Stimulated activated naive CD8-positive, alpha-beta T cell treated with anti-CD3 and anti-CD28 coated beads, Interleukin-15, amount 100 ng/mL, for 72 hours (primary cell): ENCODE measurements around the gene AQP12A.
A peak's percentile ranks its signal among the peaks of the same experiment; 100 is the strongest.

ENCODE experiments used
- ATAC-seq: fragments of 150-1000 bp; cut with Tn5 transposase; 2 replicates; pipeline ENCODE4 v1.10.0; 2021; ENCODE audit warnings: mild to moderate bottlenecking, moderate library complexity
- DNase-seq, 2 donors: peaks; one replicate each; pipeline ENCODE4 v3.0.0; 2021 to 2022
- H3K27ac Mint-ChIP-seq, 2 donors: one replicate each; pipeline ENCODE4 v1.8.0; 2022; ENCODE audit warnings: mild to moderate bottlenecking in 2 of 2, mixed read lengths in 2 of 2, moderate library complexity in 2 of 2
- H3K27me3 Mint-ChIP-seq: one replicate; pipeline ENCODE4 v1.8.0; 2022; ENCODE audit warnings: mixed read lengths
- H3K4me1 Mint-ChIP-seq: one replicate; pipeline ENCODE4 v1.8.0; 2022; ENCODE audit warnings: mild to moderate bottlenecking, mixed read lengths
- H3K4me3 Mint-ChIP-seq, 2 donors: one replicate each; pipeline ENCODE4 v1.8.0; 2022; ENCODE audit warnings: mild to moderate bottlenecking in 2 of 2, mixed read lengths in 2 of 2, moderate library complexity in 1 of 2
- H3K9me3 Mint-ChIP-seq, 2 donors: one replicate each; pipeline ENCODE4 v1.8.0; 2022; ENCODE audit warnings: mixed read lengths in 2 of 2

The AQP12A gene

GRCh38 chr2:240730501-240731177 is 39.0 kb downstream of the AQP12A start:
- ATAC-seq: no peak
- Mint-ChIP-seq H3K4me1 (no peaks in the 10 kb centered on the region), H3K27ac (no peak overlapping the region), H3K4me3 (no peak overlapping the region), H3K27me3 (no peaks in the 10 kb centered on the region), H3K9me3 (no peaks in the 10 kb centered on the region)
- no peak for DNase-seq

- H3K27me3 Mint-ChIP-seq: no peaks in the 10 kb centered on the region
- H3K4me1 Mint-ChIP-seq: no peaks in the 10 kb centered on the region
- H3K4me3 Mint-ChIP-seq: no peak overlapping the region
- DNase-seq (no peak), ATAC-seq (no peak)
- no peaks in the 10 kb centered on the region for H3K9me3 Mint-ChIP-seq
- no peak overlapping the region for H3K27ac Mint-ChIP-seq
Measured at GRCh38 chr2:240731178-240731545, 39.5 kb downstream of the AQP12A start.

GRCh38 chr2:240732184-240732583 is 40.5 kb downstream of the AQP12A start:
- H3K27ac Mint-ChIP-seq: peak overlapping the region in 1 of 2 donors; percentile 57
- no peak overlapping the region for H3K4me3 Mint-ChIP-seq
- H3K27me3 Mint-ChIP-seq: no peaks in the 10 kb centered on the region
- H3K4me1 Mint-ChIP-seq: no peaks in the 10 kb centered on the region
- ATAC-seq (no peak), DNase-seq (no peak)
- H3K9me3 Mint-ChIP-seq: no peaks in the 10 kb centered on the region

- Mint-ChIP-seq H3K4me1 (no peaks in the 10 kb centered on the region), H3K27ac (no peak overlapping the region), H3K9me3 (no peaks in the 10 kb centered on the region), H3K4me3 (no peak overlapping the region), H3K27me3 (no peaks in the 10 kb centered on the region)
- DNase-seq (no peak), ATAC-seq (no peak)
Measured at GRCh38 chr2:240732911-240733622, 41.4 kb downstream of the AQP12A start.

- Mint-ChIP-seq H3K27ac (peak overlapping the region in 1 of 2 donors; percentile 39), H3K4me3 (no peak overlapping the region)
- ATAC-seq: no peak
Measured at GRCh38 chr2:240733803-240734495, 42.3 kb downstream of the AQP12A start.

GRCh38 chr2:240734756-240735155 is 43.1 kb downstream of the AQP12A start:
- Mint-ChIP-seq H3K4me3 (no peak overlapping the region), H3K4me1 (peaks cover 11% of the 10 kb centered on the region), H3K27me3 (no peaks in the 10 kb centered on the region), H3K9me3 (no peaks in the 10 kb centered on the region), H3K27ac (peak overlapping the region in 1 of 2 donors; percentile 39)
- ATAC-seq (no peak), DNase-seq (no peak)

More at GRCh38 chr2:240733803-240734495, 42.3 kb downstream of the AQP12A start:
- peak in 1 of 2 donors; percentile 26 for DNase-seq
- peaks cover 3% of the 10 kb centered on the region for H3K4me1 Mint-ChIP-seq
- H3K27me3 Mint-ChIP-seq: no peaks in the 10 kb centered on the region
- H3K9me3 Mint-ChIP-seq: no peaks in the 10 kb centered on the region

GRCh38 chr2:240735476-240735875 is 43.8 kb downstream of the AQP12A start:
- H3K27me3 Mint-ChIP-seq: no peaks in the 10 kb centered on the region
- ATAC-seq (no peak), DNase-seq (no peak)
- H3K4me3 Mint-ChIP-seq: no peak overlapping the region
- no peaks in the 10 kb centered on the region for H3K9me3 Mint-ChIP-seq
- H3K4me1 Mint-ChIP-seq: peaks cover 15% of the 10 kb centered on the region
- no peak overlapping the region for H3K27ac Mint-ChIP-seq

- Mint-ChIP-seq H3K4me3 (no peak overlapping the region), H3K9me3 (no peaks in the 10 kb centered on the region), H3K27ac (no peak overlapping the region), H3K27me3 (no peaks in the 10 kb centered on the region), H3K4me1 (peaks cover 15% of the 10 kb centered on the region)
- ATAC-seq: no peak
- DNase-seq: no peak
Measured at GRCh38 chr2:240736281-240737250, 44.9 kb downstream of the AQP12A start.

- no peaks in the 10 kb centered on the region for H3K9me3 Mint-ChIP-seq
- no peak for DNase-seq
- H3K27me3 Mint-ChIP-seq: no peaks in the 10 kb centered on the region
- H3K27ac Mint-ChIP-seq: peak overlapping the region in 1 of 2 donors; percentile 87
- no peak for ATAC-seq
- no peak overlapping the region for H3K4me3 Mint-ChIP-seq
- peaks cover 15% of the 10 kb centered on the region for H3K4me1 Mint-ChIP-seq
Measured at GRCh38 chr2:240737512-240737911, 45.8 kb downstream of the AQP12A start.

- no peak for ATAC-seq
- H3K9me3 Mint-ChIP-seq: no peaks in the 10 kb centered on the region
- peaks cover 15% of the 10 kb centered on the region for H3K4me1 Mint-ChIP-seq
- no peak overlapping the region for H3K4me3 Mint-ChIP-seq
- H3K27ac Mint-ChIP-seq: no peak overlapping the region
- no peak for DNase-seq
- H3K27me3 Mint-ChIP-seq: no peaks in the 10 kb centered on the region
Measured at GRCh38 chr2:240737958-240738357, 46.3 kb downstream of the AQP12A start.

- H3K9me3 Mint-ChIP-seq: no peaks in the 10 kb centered on the region
- H3K27ac Mint-ChIP-seq: peak overlapping the region; percentile 66 to 81
- peaks cover 15% of the 10 kb centered on the region for H3K4me1 Mint-ChIP-seq
- peak overlapping the region; percentile 13 to 54 for H3K4me3 Mint-ChIP-seq
- peak; percentile 63 for ATAC-seq
- H3K27me3 Mint-ChIP-seq: no peaks in the 10 kb centered on the region
- peak in 1 of 2 donors; percentile 47 for DNase-seq
Measured at GRCh38 chr2:240739797-240740196, 48.1 kb downstream of the AQP12A start.

GRCh38 chr2:240741091-240741490 is 49.4 kb downstream of the AQP12A start:
- Mint-ChIP-seq H3K9me3 (no peaks in the 10 kb centered on the region), H3K27me3 (no peaks in the 10 kb centered on the region), H3K4me1 (peaks cover 15% of the 10 kb centered on the region), H3K4me3 (peak overlapping the region in 1 of 2 donors; percentile 22), H3K27ac (no peak overlapping the region)
- ATAC-seq (no peak), DNase-seq (no peak)

GRCh38 chr2:240742602-240743095 is 51.0 kb downstream of the AQP12A start:
- Mint-ChIP-seq H3K4me1 (peaks cover 15% of the 10 kb centered on the region), H3K27me3 (peaks cover 3% of the 10 kb centered on the region), H3K9me3 (no peaks in the 10 kb centered on the region), H3K4me3 (no peak overlapping the region), H3K27ac (no peak overlapping the region)
- DNase-seq (no peak), ATAC-seq (no peak)

GRCh38 chr2:240745456-240745855 is 53.8 kb downstream of the AQP12A start:
- Mint-ChIP-seq H3K4me1 (no peaks in the 10 kb centered on the region), H3K27ac (no peak overlapping the region), H3K27me3 (peaks cover 7% of the 10 kb centered on the region), H3K9me3 (no peaks in the 10 kb centered on the region), H3K4me3 (no peak overlapping the region)
- no peak for ATAC-seq
- no peak for DNase-seq

GRCh38 chr2:240745962-240746361 is 54.3 kb downstream of the AQP12A start:
- peaks cover 7% of the 10 kb centered on the region for H3K27me3 Mint-ChIP-seq
- H3K4me1 Mint-ChIP-seq: no peaks in the 10 kb centered on the region
- H3K27ac Mint-ChIP-seq: no peak overlapping the region
- DNase-seq: no peak
- H3K9me3 Mint-ChIP-seq: no peaks in the 10 kb centered on the region
- H3K4me3 Mint-ChIP-seq: no peak overlapping the region
- no peak for ATAC-seq
